Frontal cortex (tissue), 4 donors: ENCODE results near the gene ZNF710. TPM values are rescaled to one million over a fixed set of nuclear protein-coding genes. Genes with fewer than 3 reads are reported as not detected.

Experiments used
- DNase-seq, 2 donors: peaks; one replicate each; pipeline ENCODE4 v3.0.0; 2012; ENCODE audit warnings: low spot score in 2 of 2
- FAIRE-seq: peaks from 2 replicates; lab custom pipeline; 2012; peaks lifted over from hg19 to GRCh38; lab: Jason Lieb, UNC
- total RNA-seq: library from RNA; depleted of rRNA; stranded (reverse); fragments of >200 nt; gene quantifications from one replicate; pipeline ENCODE4 v1.2.3, GENCODE V29; 2014
- donor health status: control.
- donor health status: control.
- donor health status: control.

Gene ZNF710
- total RNA-seq, 1 donor from 2014 or later, result 6.5 TPM

DNA sequence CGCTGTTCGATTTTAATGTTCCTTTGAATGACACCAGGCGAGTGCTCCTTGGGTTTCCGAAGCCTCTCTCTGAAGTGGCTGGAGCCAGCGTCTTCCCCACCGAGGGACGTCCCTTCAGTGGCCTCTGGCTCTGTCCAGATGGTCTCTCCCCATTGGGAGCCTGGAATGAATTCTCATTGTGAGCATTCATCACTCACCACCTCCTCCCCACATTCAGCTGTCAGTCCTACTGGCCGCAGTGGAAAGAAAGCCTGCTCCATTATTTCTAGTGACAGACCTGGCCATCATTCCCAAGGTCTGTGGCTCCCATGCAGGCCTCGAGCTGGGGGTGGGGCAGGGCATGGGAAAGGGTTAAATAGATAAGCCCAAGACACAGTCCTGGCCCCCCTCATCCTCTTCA lies 35.2 kb downstream of the ZNF710 start:
- DNase-seq, result no peak
- no peak for FAIRE-seq

DNA sequence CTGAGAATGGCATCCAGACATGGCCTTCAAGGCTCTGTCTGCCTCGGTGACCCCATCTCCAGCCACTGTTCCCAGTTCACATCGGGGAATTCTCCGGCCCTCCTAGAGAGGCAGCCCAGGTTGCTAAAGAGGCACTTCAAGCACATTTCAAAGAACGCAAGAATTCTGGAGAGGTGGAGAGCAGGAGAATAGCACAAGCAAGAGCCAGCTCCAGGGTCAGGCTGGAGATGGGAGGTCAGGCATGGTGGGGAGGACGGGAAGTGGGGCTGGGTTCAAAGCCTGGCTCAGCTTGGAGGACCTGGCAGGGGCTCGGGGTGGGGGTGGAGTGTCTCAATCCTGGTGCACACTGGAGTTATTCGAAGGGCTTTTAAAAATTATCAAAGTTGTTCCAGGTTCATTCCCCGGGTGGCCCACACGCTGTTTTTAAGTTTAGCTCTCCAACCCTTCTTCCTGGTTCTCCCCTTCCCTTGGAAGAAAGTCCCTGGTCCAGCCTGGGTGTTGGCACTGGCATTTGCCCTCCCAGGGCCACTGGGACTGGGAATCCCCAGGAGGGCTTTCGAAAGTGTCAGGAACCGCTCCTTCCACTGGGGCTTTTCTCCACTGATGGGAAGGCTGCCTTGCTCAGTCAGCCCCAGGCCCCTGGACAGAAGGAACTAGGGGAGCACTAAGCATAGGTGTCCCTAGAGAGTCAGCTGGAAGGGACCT lies 35.8 kb downstream of the ZNF710 start:
- DNase-seq (no peak), FAIRE-seq (no peak)

DNA sequence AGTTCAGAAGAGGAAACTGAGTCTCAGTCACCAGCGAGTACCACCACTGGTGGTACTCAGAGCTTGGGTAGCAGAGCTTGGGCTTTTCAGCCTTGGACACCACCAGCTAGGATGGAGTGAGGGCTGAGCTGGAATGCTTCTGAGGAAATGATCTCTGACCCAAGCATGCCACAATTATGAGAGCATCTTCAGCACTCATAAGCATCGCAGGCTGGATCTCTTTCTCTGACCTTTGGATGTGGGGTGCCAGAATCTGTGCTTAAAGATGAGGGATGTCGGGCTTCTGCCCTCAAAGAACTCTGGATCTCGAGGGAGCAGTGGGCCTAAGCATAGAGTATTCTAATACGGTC lies 36.4 kb downstream of the ZNF710 start:
- FAIRE-seq, result no peak
- no peak for DNase-seq

DNA sequence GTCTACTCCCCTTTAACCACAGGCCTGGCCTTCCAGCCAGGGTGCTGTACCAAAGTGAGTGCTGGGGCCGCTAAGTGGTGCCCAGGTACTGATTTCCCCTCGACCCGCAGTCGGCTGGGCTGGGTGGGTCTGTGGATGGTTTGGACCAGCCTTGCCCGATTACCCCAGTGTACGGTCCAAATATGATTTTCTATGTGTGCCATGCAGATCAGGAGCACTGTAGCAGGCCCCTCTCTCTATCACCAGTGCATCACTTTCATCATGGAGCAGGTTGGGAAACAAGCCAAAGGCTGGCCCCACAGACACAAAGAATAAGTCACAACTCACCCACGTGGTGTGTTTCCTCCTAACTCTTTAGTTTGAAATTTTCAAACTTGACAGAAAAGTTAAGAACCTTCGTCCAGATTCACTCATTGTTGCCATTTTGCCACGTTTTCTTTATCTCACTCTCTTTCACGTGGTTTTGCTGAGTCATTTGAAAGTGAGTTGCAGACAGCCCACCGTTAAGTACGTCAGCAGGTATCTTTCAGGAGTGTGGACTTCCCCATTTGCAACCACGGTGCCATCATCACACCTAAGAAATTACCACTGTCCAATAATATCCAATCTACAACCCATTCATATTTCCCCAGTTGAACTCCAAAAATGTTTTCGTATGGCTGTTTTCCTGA lies 37.0 kb downstream of the ZNF710 start:
- FAIRE-seq, result no peak

DNA sequence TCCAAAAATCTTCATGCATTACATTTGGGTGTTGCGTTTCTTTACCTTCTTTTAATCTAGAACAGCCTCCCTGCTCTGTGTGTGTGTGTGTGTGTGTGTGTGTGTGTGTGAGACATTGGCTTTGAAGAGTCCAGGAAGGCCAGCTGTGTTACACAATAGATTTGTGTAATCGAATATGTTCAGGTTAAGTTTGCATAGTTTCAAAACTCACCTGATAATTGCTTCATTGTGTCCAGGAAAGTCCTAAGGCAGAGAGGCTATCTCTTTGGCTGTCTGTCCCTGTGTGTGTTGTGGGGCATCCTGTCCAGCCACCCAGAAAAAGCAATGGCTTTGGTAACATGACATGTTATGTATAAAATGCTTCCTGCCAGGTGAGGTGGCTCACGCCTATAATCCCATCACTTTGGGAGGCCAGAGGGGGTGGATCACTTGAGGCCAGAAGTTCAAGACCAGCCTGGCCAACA lies 37.5 kb downstream of the ZNF710 start:
- FAIRE-seq (no peak), DNase-seq (no peak)

More for the DNA sequence above, 37.0 kb downstream of the ZNF710 start:
- no peak for DNase-seq

DNA sequence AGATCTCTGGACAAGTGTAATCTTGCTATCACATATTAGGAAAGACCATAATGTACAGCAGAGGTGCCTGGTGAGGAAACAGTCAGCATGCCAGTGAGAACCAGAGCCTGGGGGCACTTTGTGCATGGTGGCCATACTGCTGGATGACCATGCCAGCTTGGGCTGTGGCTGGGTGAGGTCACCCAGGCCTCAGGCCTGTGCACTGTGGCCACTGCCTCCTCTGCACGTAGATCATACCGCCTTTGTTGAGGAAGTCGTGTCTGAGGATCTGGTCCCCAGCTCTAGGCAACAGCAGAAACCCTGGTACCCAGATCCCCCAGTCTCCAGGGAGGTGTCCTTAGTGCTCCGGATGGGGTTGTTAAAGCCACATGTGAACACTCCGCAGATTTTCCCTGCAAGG lies 38.9 kb downstream of the ZNF710 start:
- no peak for DNase-seq

DNA sequence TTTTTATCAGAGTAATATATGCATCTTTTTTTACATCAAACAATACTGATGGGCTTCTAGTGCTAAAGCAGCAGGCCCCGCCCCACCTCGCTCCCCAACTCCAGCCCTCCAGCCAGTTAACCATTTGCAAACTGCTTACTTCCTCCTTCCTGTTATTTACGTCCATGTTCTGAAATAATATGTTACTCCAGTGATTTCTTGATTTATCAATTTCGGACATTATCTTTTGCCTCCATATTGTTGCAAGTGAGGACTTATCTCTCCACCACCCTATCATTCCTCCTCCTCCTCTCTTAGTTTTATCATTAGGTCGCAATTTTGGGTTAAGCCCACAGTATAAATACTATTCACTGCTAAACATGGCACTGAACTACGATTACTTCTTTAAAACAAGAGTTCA lies 39.5 kb downstream of the ZNF710 start:
- DNase-seq, result no peak
- no peak for FAIRE-seq

More for the DNA sequence above, 38.9 kb downstream of the ZNF710 start:
- FAIRE-seq, result no peak

DNA sequence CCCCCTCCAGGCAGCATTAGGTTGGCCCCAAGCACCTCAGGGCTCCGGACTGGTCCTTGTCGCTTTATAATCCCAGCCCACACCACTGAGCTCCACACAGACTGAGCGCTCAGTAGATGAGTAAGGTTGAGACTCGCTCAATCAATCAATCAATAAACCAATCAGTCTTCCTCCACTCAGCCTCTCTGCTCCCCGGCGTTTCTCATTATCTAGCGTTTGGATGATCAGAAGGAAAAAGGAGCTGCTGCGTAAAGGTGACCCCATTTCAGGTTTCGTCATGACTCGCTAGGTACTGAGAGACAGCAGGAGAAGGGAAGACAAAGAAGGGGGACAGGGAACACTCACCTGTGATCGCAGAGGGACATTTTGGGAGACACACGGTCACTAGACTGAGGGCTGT lies 41.2 kb downstream of the ZNF710 start:
- FAIRE-seq (no peak), DNase-seq (no peak)

DNA sequence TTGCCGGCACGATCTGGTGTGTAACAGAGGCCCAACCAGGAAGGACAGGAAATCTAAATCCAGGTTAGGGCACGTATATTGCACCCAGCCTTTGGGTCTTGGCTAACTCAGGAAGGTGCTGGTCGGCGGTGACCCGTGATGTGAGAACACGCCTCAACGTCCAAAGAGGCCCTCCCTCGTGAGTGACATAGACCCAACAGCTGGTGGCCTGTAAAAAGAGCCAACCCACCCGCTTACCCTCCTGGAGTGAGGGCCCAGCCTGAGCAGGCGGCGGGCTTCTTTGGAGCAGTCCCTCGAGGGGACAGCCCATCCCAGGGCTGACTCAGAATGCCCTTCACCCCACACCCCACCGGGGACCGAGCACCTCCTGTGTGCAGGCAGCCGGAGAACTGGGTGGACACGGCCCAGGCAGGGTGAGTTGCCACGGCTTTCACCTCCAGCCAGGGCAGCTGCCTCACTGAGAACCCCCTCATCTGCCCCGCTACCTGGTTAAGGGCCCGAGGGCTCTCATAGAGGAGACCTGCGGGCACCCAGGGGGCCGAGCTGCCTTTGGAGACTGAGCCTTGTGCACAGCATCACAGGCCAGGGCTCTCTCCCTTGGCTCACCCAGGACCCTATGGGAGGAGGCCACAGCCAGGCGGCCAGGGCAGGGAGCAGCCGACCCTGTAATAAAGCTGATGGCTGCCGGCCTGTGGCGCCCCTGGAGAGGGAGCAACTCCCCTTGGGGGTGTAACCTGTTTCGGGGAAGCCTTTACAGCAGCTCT lies 41.8 kb downstream of the ZNF710 start:
- no peak for DNase-seq
- no peak for FAIRE-seq

DNA sequence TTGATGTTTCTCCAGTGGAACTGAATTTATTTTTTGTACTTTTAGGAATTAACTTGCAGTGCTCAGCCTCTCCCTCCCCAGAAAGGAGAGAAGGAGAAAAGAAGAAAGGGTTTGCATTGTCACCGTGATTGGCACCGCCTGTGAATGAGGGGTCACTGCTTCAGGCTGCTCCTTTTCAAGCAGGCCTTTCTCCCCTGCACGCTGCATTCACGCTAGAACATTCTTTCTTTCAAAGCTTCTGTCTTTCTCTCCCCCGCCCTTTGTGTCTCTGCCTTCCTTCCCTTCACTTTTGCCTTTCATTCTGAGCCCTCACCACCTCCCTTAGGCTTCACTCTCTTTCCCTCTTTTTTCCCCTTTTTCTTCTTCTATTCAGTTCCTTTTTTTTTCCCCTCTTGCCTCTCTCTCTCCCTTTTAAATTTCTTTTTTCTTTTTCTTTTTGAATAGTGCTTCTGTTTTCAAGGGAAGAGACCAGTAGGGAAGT lies 42.4 kb downstream of the ZNF710 start:
- FAIRE-seq, result no peak
- no peak for DNase-seq

DNA sequence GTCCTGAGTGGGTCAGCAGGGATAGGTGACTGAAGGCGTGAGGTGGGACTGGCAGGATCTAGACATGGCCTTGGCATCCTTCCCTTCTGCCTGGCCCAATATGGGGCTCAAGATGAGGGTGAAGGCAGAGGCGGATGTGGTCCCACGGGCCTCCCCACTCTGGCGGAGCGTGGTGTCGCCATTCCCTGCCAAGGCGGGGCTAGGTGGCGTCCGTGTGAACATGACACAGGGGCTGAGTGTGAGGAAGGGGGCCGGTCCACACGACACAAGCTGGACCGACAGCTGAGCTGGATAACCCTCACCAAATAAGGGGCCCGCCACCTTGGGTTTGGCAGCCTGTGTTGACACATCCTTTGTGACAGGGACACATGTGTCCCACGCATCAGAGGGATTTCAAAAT lies 43.1 kb downstream of the ZNF710 start:
- DNase-seq (no peak), FAIRE-seq (no peak)

DNA sequence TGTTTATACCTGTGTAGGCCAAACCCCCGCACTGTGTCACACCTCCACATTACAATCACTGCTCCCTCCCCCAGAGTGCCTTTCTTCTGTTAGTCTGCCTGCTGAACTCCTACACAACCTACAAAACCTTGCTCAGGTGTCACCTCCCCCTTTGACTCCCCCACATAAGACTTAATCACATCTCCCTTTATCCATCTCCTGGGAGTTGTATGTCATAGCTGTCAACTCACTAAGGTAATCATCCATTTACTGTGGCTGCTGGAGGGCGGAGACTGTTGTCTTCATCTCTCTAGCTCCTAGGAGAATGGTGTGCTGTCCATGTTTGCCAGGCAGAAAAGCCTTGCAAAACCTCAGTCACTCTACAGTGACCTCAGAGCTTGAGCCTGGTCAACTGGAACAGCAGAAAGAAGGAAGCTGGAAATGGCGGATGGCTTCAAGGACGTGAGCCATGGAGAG lies 43.8 kb downstream of the ZNF710 start:
- FAIRE-seq (no peak), DNase-seq (no peak)

DNA sequence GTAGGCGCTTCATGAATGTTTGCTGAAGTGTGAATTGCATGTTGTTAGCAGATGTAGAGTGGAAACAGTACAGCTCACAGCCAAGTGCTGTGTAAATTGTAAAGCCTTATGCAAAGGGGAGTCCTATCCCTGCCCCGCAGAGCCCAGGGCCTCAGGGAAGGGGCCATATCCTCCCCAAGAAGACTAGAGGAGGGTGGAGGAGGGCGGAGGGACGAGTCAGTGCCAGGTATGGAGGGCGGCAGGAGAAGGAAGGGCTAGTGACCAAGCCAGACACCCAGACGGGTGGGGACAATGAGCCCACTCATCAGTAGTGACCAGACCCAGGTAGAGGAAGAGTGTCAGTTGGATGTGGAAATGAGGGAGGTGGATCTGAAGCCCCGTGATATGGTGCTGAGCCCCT lies 45.2 kb downstream of the ZNF710 start:
- no peak for FAIRE-seq
- no peak for DNase-seq

DNA sequence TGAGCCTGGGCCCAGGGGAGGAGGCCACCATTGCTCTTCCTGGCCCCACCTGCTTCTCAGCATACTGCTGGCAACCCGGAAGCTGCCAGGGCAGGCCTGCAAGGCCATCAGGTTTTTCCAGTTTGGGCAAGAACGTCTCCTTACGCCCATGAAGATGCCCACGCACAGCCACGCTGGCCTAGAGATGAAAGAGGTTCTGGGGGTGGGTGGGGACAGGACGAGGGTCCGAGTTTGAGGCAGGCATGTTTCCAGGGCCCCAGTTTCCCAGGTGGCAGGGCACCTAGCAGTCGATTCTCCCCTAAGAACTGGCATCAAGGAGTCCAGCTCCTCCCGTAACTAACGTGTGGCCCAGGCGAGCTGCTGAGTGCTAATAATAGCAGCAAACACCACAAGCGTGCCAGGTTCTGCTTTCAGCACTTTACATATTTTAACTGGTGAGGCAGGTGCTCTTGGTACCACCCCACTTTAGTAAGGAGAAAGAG lies 45.8 kb downstream of the ZNF710 start:
- DNase-seq (peak in 1 of 2 donors; percentile 34), FAIRE-seq (no peak)

DNA sequence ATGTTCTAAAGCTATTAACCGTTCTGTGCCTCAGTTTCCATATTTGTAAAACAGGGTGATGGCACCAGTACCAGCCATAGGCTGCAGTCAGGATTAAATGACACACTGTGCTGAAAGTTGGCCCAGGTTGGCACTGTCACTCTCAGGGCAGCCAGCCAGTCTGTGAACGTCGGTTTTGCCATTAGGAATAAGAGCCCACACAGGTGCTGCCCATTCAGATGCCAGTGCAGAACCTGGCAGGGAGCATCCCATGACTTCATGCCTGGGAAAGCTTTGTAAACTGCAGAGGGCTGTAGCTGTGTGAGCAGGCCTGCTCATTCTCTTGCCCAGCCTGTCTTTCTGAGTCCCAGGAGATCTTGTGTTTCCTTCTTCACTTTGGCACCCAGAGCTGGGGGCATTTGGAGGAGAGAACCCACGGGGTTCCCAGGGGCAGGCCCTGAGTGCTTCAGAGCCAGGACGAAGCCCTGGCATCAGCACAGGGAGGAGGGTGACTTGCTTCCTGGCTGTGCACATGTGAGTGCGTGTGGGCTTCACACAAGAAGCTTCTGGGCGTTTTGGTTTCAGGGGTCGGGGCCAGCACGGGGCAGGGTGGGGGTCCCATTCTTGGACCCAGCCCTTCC lies 46.9 kb downstream of the ZNF710 start:
- DNase-seq (no peak), FAIRE-seq (no peak)

DNA sequence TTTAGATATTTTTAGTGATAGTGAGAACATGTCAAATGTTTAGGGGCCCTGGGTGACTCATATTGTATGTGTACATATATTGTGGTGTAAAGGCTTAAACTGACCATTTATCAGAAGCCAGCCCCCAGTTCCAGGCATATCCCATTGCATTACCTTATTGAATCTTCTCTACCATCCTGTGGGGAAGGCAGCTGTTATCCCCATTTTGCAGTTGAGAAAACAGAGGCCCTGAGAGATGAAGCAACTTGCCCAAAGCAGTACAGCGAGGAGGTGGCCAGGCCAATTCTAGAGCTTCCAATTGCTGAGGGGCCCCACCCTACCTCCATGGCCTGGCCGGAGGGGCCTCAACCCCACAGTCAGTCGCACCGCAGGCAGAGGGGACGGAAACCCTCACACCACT lies 47.9 kb downstream of the ZNF710 start:
- FAIRE-seq (no peak), DNase-seq (no peak)

DNA sequence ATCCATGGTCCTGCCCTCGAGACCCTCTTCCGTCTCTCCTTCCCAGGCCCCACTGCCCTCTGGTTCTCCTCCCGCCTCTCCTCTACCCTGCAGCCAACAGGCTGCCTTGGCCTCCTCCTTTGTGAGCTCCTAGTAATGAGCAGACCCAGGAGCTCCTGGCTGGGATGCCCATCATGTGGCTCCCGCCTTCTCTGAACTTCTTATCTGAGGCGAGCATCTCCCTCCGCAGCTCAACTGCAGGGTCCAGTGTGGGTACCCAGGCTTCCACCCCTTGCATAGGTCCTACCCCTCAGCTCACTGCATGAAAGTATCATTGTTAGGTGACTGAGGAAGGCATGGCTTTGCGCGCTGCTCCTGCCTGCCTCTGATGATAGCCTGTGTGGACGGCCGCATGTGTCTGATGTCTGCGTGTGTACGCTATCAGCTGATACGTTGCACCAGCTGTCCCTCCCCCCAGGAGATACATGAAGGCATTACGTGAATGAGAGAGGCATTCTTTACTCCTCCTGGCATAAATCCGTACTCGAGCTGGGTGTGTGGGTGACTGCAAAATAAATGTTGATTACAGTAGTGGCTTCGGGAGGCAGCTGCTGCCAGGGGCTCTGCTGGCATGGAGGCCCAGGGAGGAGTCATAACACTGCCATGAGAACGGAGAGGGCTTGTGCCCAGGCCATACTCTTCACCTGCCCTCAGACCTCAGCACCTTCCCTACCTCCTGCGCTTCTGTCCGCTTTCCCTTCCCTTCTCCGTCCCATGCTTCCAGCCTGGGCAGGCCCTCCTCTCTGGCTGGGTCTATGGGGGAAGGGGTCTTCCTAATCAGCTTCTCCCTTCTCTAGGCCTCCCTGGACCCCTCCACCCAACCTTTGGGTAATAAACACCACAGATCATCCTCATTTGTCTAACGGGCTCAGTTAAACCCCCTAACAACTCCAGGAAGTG lies 48.8 kb downstream of the ZNF710 start:
- DNase-seq, result peak in 1 of 2 donors; percentile 59
- FAIRE-seq, result no peak

DNA sequence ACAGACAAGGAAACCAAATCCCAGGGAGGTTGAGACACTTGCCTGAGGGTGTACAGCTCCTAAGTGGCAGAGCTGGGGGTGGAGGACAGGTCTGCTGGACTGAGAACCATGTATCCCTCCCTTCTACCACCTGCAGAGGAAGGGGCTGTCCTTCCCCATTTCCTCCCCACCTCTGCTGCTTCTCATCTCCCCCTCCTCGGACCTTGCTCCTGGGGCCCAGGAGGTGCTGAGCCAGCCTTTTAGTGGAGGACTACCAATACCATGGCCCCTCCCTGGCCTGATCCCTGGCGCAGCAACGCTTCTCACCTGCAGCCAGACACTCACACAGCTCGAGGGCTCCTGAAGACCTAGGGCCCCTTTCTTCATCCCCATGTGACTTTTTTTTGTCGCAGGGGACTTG lies 50.8 kb downstream of the ZNF710 start:
- FAIRE-seq, result no peak
- no peak for DNase-seq
